Cardiac muscle cell (in vitro differentiated cells and primary cell): Measurements from ENCODE around the gene PDLIM5. TPM values are rescaled to one million over a fixed set of nuclear protein-coding genes. Genes with fewer than 3 reads are reported as not detected.

Experiments used
- DNase-seq, 2 donors: peaks; one replicate each; pipeline versions ENCODE4 v3.0.0 to v3.0.0-alpha.2; 2010 to 2017; ENCODE audit warnings: low read depth in 1 of 2, low spot score in 1 of 2
- H3K27ac ChIP-seq: fragments of 200-600 bp; sonication (generic); 2 replicates; pipeline ENCODE4 v1.5.1; 2016
- H3K27me3 ChIP-seq: fragments of 200-600 bp; sonication (generic); 2 replicates; pipeline ENCODE4 v1.6.0; 2016; ENCODE audit warnings: control low read depth
- H3K36me3 ChIP-seq: fragments of 200-600 bp; sonication (generic); 2 replicates; pipeline ENCODE4 v1.5.1; 2016; ENCODE audit warnings: control low read depth
- H3K4me1 ChIP-seq: fragments of 200-600 bp; sonication (generic); 2 replicates; pipeline ENCODE4 v1.8.1; 2017; ENCODE audit warnings: low read depth, mild to moderate bottlenecking, mixed run types
- H3K4me3 ChIP-seq: fragments of 200-600 bp; sonication (generic); 2 replicates; pipeline ENCODE4 v1.5.1; 2016; ENCODE audit warnings: mild to moderate bottlenecking
- H3K9me3 ChIP-seq: fragments of 200-600 bp; sonication (generic); 2 replicates; pipeline ENCODE4 v1.5.1; 2017; ENCODE audit warnings: low read depth, mild to moderate bottlenecking, control low read depth
- polyA plus RNA-seq: library from polyadenylated mRNA; unstranded; fragments of >200 nt; fragmentation: Nextera tagmentation; extraction: Ambion mirVana; gene quantifications from 2 replicates; pipeline ENCODE4 v1.2.1, GENCODE V29; 2016
- total RNA-seq: library from RNA; depleted of rRNA; stranded (reverse); fragments of >200 nt; gene quantifications from 2 replicates; pipeline ENCODE4 v1.2.3, GENCODE V29; 2016
- TF ChIP-seq, protein P1 (sequence below): IDR thresholded peaks from 2 replicates; pipeline ENCODE4 v1.5.1; 2012; ENCODE audit warnings: low read depth, mild to moderate bottlenecking, low read length

The PDLIM5 gene
- total and polyA plus RNA-seq, 2 experiments from 2014 or later = 426 to 446 TPM

DNA sequence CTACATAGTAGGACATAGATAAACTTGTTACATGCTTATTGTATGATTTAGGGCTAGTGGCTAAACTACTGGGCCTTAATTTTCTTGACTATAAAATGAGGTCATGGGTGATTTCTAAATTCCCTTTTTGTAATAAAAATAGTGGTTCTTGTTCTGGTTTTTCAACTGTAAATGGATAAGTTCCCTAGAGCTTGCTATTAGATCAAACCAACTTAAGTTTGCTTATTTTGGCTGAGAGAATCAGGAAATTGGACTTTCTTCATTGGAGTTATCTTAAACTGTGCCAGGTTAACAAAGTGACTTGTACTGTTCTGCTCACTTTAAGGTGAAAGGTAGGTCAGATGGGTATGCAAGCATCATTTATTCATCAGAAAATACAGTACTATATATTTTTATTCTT, 78.3 kb downstream of the PDLIM5 start:
- H3K27ac ChIP-seq = peak overlapping the region; percentile 77
- no peaks in the 10 kb centered on the region for H3K9me3 ChIP-seq
- no peak overlapping the region for H3K4me3 ChIP-seq
- H3K27me3 ChIP-seq = no peaks in the 10 kb centered on the region
- no peak for DNase-seq
- H3K4me1 ChIP-seq = peaks cover 66% of the 10 kb centered on the region
- TF ChIP-seq, protein P1, sequence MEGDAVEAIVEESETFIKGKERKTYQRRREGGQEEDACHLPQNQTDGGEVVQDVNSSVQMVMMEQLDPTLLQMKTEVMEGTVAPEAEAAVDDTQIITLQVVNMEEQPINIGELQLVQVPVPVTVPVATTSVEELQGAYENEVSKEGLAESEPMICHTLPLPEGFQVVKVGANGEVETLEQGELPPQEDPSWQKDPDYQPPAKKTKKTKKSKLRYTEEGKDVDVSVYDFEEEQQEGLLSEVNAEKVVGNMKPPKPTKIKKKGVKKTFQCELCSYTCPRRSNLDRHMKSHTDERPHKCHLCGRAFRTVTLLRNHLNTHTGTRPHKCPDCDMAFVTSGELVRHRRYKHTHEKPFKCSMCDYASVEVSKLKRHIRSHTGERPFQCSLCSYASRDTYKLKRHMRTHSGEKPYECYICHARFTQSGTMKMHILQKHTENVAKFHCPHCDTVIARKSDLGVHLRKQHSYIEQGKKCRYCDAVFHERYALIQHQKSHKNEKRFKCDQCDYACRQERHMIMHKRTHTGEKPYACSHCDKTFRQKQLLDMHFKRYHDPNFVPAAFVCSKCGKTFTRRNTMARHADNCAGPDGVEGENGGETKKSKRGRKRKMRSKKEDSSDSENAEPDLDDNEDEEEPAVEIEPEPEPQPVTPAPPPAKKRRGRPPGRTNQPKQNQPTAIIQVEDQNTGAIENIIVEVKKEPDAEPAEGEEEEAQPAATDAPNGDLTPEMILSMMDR = no peak
- peaks cover 12% of the 10 kb centered on the region for H3K36me3 ChIP-seq

DNA sequence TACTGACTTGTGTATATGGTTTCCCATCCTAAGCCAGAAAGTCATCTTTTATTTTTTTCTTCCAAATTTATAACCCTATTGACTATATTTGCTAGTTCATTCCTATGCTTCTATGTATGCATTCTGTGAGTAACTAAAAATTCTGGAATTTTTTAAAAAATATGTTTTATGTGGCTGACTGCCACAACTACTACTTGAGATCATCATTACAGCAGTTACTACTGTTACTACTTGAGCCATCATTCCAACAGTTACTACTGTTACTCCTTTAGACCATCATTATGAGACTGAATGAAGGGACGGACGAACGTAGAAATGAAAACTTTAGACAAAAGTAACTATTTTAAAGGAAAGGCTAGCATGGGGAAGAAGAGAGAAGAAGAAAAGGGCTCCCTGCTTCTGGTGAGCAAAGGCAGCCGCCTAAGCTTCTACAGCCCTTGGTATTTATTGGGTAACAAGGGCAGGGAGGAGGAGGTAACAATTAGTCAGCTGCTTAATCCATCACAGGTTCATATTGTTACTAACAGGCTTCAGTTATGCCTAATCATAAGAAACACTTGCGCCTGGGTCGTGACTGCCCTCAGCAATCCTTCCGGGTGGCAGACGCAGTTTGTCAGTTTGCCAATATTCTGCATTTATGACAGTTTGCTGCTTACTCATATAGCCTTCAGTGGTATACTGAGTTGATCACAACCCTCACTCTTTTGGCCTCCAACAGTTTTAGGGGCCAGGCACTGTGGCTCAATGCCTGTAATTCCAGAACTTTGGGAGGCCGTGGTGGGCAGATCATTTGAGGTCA, 80.4 kb downstream of the PDLIM5 start:
- peak overlapping the region; percentile 68 for H3K27ac ChIP-seq
- TF ChIP-seq, protein P1 = no peak

GRCh38 chr4:94533405-94534223, 81.9 kb downstream of the PDLIM5 start:
- Histone ChIP-seq H3K9me3 (no peaks in the 10 kb centered on the region), H3K27me3 (no peaks in the 10 kb centered on the region), H3K27ac (peak overlapping the region; percentile 68), H3K36me3 (no peaks in the 10 kb centered on the region), H3K4me3 (no peak overlapping the region), H3K4me1 (peaks cover 82% of the 10 kb centered on the region)
- DNase-seq = no peak
- TF ChIP-seq, protein P1 = no peak

More for the DNA sequence above, 80.4 kb downstream of the PDLIM5 start:
- no peak overlapping the region for H3K4me3 ChIP-seq
- H3K36me3 ChIP-seq = no peaks in the 10 kb centered on the region
- H3K27me3 ChIP-seq = no peaks in the 10 kb centered on the region
- no peaks in the 10 kb centered on the region for H3K9me3 ChIP-seq
- H3K4me1 ChIP-seq = peaks cover 74% of the 10 kb centered on the region
- DNase-seq = peak in 1 of 2 donors; percentile 40

DNA sequence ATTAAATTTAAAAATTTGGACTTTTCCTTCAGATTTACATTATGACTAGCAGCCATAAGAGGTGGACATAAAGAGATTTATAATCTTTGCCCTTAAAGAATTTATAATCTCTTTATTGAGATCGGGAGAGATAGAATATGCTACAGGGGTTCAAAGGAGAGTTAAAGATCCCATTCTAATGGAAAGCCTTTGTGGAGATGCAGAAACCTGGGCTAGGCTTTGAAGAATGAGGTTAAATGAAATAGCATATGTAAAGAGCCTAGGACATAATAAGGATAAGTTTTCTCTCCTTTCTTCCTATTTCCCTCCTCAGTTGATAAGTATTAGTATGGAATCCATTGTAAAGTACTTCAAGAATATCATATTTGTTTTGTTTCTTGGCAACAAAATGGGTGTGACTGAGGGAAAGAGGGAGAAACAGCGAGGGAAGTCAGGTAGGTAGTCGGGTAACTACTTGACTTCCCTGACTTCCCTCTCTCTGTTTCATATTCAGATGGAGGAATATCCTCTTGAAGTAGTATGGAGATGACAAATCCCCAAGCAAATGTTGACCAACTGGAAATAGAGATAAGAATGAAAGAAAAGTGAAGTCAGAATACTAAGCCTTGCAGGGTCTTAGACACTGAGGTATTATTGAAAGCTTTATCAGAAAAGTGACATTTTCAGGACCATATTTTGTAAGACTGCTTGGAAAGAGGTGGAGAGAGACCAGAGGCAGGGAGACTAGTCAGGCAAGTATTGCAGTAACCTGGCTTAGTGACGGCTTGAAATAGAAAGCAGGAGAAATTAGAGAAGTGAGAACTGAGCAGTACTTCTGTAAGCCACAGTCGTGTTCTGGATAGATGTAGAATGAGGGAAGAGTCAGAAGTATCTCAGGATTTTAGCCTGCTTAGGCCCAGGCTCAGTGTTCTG, 82.9 kb downstream of the PDLIM5 start:
- Histone ChIP-seq H3K4me1 (peaks cover 82% of the 10 kb centered on the region), H3K27ac (peak overlapping the region; percentile 68)
- TF ChIP-seq, protein P1 = no peak

DNA sequence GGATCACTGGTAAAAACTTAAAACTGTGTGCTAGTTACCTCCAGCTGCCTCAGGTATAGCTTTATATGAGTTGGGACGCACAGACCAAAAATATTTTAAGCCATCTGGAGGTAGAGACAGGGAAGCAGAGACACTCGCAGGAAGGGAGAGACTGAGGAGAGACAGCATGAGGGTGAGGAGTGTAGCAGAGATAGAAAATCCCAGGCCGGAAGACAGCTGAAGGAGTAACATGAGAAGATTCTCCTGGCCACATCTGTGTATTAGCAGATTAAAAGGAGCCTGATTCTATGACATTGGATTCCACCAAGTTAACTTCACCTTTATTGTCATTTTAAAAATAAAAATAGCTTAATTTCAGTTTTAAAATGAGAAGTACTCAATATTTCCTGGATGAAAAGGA, 84.3 kb downstream of the PDLIM5 start:
- Histone ChIP-seq H3K27me3 (no peaks in the 10 kb centered on the region), H3K4me1 (peaks cover 74% of the 10 kb centered on the region), H3K4me3 (no peak overlapping the region), H3K36me3 (no peaks in the 10 kb centered on the region), H3K9me3 (no peaks in the 10 kb centered on the region), H3K27ac (peak overlapping the region; percentile 68)
- TF ChIP-seq, protein P1 = no peak
- DNase-seq = no peak

More for the DNA sequence above, 82.9 kb downstream of the PDLIM5 start:
- DNase-seq = peak in 1 of 2 donors; percentile 41
- Histone ChIP-seq H3K27me3 (no peaks in the 10 kb centered on the region), H3K36me3 (no peaks in the 10 kb centered on the region), H3K4me3 (no peak overlapping the region), H3K9me3 (no peaks in the 10 kb centered on the region)
